ENCODE measurements around the gene SKOR1.

SKOR1 gene

DNA sequence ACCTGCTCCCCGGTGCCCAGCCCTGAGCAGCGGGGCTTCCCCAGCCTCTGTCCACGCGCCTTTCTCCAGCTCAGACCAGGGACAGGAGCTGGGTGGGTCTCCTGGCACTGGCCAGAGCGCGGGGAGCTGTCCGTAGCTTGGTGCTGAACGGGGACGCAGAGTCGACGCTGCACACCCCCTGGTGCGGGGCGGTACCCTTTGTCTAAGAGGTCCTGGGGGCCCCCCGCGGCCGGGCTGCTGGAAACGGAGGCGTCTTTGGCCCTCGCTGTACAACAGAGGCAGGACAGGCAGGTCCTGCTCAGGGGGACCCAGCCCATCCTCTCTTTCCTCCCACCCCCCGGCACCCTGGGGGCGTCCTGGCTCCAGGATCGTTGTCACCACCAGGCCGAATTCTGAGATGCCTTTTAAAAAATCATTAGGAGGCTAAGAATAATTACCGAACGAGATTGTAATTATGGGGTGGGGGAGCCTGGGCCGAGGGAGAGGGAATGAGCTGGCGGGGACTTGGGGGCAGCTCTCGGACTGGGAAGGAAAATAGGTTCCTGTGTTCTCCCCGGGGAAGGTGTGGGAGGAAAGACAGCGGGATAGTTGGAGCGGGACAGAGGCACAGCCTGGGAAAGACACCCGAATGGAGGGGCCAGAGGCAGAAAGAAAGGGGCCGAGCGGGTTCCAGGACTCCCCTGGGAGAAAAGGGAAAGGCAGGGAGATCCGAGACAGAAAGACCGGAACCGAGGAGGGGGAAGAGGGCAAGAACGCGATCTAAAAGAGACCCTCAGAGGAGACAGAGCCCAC, 4.1 kb upstream of the SKOR1 start:
- 0 out of 3 replicates have a peak, but pooled peaks have one; percentile 24 for ATAC-seq (ENCODE audit: insufficient read depth, low read depth)
- Histone ChIP-seq H3K27me3 (ENCODE audit: insufficient read depth, low read length, poor library complexity) (no peaks in the 10 kb centered on the region), H4K20me1 (ENCODE audit: insufficient read depth, low read length) (no peaks in the 10 kb centered on the region), H2AFZ (ENCODE audit: low read depth, low read length) (no peak overlapping the region), H3K27ac (ENCODE audit: low read length) (no peak overlapping the region), H3K4me2 (ENCODE audit: insufficient read depth, low read length) (no peak overlapping the region), H3K9me3 (ENCODE audit: insufficient read depth, low read length, severe bottlenecking) (no peaks in the 10 kb centered on the region), H3K9ac (ENCODE audit: low read depth, low read length) (no peak overlapping the region), H3K4me1 (ENCODE audit: insufficient read depth, low read length) (0 out of 2 replicates have a peak, but pooled peaks cover 2% of the 10 kb centered on the region), H3K36me3 (ENCODE audit: insufficient read depth, low read length) (peaks cover 2% of the 10 kb centered on the region; the same call in 1 of the 2 replicates), H3K79me2 (ENCODE audit: insufficient read depth, low read length) (no peaks in the 10 kb centered on the region), H3K4me3 (ENCODE audit: low read depth in 1 of 2, low read length in 2 of 2) (no peak overlapping the region)
- peak; percentile 23 for DNase-seq
- TF ChIP-seq EZH2 (IDR thresholded peaks at IDR 0.05; ENCODE audit: borderline replicate concordance, low read depth, low read length, severe bottlenecking) = no peak
- TF ChIP-seq, protein P1, sequence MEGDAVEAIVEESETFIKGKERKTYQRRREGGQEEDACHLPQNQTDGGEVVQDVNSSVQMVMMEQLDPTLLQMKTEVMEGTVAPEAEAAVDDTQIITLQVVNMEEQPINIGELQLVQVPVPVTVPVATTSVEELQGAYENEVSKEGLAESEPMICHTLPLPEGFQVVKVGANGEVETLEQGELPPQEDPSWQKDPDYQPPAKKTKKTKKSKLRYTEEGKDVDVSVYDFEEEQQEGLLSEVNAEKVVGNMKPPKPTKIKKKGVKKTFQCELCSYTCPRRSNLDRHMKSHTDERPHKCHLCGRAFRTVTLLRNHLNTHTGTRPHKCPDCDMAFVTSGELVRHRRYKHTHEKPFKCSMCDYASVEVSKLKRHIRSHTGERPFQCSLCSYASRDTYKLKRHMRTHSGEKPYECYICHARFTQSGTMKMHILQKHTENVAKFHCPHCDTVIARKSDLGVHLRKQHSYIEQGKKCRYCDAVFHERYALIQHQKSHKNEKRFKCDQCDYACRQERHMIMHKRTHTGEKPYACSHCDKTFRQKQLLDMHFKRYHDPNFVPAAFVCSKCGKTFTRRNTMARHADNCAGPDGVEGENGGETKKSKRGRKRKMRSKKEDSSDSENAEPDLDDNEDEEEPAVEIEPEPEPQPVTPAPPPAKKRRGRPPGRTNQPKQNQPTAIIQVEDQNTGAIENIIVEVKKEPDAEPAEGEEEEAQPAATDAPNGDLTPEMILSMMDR (IDR thresholded peaks at IDR 0.05; ENCODE audit: borderline replicate concordance, extremely low read depth, low read length, poor library complexity, severe bottlenecking) = no peak

DNA sequence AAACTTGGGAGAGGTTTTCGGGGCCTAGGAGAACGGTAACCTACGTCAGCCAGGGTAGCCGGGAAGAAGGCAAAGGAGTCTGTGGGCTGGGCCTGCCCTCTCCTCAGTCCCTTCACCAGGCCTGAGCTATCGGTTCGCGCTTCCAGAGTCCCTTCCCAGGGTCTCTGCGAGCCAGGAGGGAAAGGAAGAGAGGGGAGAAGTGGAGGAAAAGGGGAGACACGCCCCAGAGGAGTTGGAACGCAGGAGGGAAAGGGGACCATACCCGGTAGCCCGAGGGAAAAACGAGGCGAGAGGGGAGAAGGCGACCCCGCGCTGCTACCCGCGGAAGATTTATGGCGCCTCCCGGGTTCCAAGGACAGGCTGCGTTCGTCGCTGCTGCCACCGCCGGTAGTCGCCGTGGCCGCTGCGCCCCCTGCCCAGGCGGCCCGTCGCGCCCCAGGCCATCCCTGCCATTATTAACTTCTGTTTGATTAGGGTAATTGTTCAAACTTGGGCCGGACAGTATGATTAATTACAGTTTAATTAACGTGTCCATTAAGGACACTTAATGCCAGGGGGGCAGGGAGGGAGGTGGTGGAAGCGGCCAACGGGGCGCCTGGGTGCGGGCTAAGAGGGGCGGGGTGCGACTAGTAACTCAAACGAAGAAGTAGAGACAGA, 3.4 kb upstream of the SKOR1 start:
- Histone ChIP-seq H4K20me1 (ENCODE audit: insufficient read depth, low read length) (no peaks in the 10 kb centered on the region), H3K36me3 (ENCODE audit: insufficient read depth, low read length) (peaks cover 5% of the 10 kb centered on the region; the same call in 1 of the 2 replicates), H3K4me3 (ENCODE audit: low read depth in 1 of 2, low read length in 2 of 2) (no peak overlapping the region), H3K9me3 (ENCODE audit: insufficient read depth, low read length, severe bottlenecking) (no peaks in the 10 kb centered on the region), H3K9ac (ENCODE audit: low read depth, low read length) (no peak overlapping the region), H3K27me3 (ENCODE audit: insufficient read depth, low read length, poor library complexity) (no peaks in the 10 kb centered on the region), H3K27ac (ENCODE audit: low read length) (no peak overlapping the region), H2AFZ (ENCODE audit: low read depth, low read length) (no peak overlapping the region), H3K4me1 (ENCODE audit: insufficient read depth, low read length) (0 out of 2 replicates have a peak, but pooled peaks cover 2% of the 10 kb centered on the region), H3K79me2 (ENCODE audit: insufficient read depth, low read length) (no peaks in the 10 kb centered on the region), H3K4me2 (ENCODE audit: insufficient read depth, low read length) (no peak overlapping the region)
- no peak for DNase-seq
- TF ChIP-seq EZH2 (IDR thresholded peaks at IDR 0.05; ENCODE audit: borderline replicate concordance, low read depth, low read length, severe bottlenecking) = no peak
- TF ChIP-seq, protein P1 (IDR thresholded peaks at IDR 0.05; ENCODE audit: borderline replicate concordance, extremely low read depth, low read length, poor library complexity, severe bottlenecking) = no peak
- ATAC-seq (ENCODE audit: insufficient read depth, low read depth) = no peak

DNA sequence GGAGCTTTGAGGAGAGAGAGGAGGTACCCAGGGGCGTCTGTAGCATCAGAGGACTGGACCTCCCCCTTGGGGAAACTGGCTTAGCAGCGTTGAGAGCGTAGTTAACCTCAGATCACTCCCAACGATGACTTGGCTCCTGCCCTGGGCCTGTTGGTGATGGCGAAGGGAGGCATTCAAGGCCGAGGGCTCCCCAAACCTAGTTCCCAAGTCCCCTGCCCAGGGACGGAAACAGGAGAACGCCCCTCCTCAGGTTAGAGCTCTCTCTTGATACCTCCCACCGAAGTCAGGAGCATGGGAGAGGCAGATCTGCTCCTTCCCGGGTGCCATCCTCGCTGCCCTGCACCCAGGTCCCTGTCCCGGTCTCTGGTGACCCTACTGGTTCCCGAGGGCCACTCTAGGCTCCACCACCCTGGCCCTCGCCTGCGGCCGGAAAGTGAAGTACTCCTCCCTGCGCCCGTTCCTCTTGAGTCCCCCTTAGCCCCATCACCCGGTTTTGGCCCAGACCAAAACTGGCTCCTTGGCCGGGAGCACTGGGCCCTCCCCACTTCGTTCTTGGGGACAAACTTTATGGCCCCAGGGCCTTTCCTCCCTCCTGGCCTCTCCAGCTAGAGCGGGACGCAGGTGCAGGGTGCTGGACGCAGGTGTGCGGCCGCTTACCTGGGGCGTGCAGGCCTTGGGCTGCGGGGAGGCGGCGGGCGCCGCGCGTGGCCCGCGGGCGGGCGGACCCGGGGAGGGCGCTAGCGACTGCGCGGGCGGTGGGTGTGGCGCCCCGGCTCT, 2.6 kb upstream of the SKOR1 start:
- Histone ChIP-seq H3K4me1 (ENCODE audit: insufficient read depth, low read length) (0 out of 2 replicates have a peak, but pooled peaks cover 2% of the 10 kb centered on the region), H3K79me2 (ENCODE audit: insufficient read depth, low read length) (no peaks in the 10 kb centered on the region), H2AFZ (ENCODE audit: low read depth, low read length) (no peak overlapping the region), H3K9me3 (ENCODE audit: insufficient read depth, low read length, severe bottlenecking) (no peaks in the 10 kb centered on the region), H3K27me3 (ENCODE audit: insufficient read depth, low read length, poor library complexity) (no peaks in the 10 kb centered on the region), H3K36me3 (ENCODE audit: insufficient read depth, low read length) (peaks cover 5% of the 10 kb centered on the region; the same call in 1 of the 2 replicates), H3K27ac (ENCODE audit: low read length) (no peak overlapping the region), H4K20me1 (ENCODE audit: insufficient read depth, low read length) (no peaks in the 10 kb centered on the region), H3K4me2 (ENCODE audit: insufficient read depth, low read length) (no peak overlapping the region), H3K4me3 (ENCODE audit: low read depth in 1 of 2, low read length in 2 of 2) (no peak overlapping the region), H3K9ac (ENCODE audit: low read depth, low read length) (no peak overlapping the region)
- ATAC-seq (ENCODE audit: insufficient read depth, low read depth) = no peak
- no peak for DNase-seq
- TF ChIP-seq, protein P1 (IDR thresholded peaks at IDR 0.05; ENCODE audit: borderline replicate concordance, extremely low read depth, low read length, poor library complexity, severe bottlenecking) = no peak
- no peak for TF ChIP-seq EZH2 (IDR thresholded peaks at IDR 0.05; ENCODE audit: borderline replicate concordance, low read depth, low read length, severe bottlenecking)
